HG02870 (cell line): Measurements from ENCODE around the gene LRP11.
"Not testable (repeated sequence)": the region's sequence is repeated elsewhere in the genome, so short reads cannot be mapped to it uniquely, and the experiment has no call there.

ENCODE experiments used
- ATAC-seq: cut with Tn5 transposase; IDR thresholded peaks from one replicate; pipeline ENCODE4 v1.9.1; 2021; ENCODE audit warnings: mild to moderate bottlenecking, moderate library complexity; ENCODE audit not compliant: unreplicated experiment

LRP11 gene

DNA sequence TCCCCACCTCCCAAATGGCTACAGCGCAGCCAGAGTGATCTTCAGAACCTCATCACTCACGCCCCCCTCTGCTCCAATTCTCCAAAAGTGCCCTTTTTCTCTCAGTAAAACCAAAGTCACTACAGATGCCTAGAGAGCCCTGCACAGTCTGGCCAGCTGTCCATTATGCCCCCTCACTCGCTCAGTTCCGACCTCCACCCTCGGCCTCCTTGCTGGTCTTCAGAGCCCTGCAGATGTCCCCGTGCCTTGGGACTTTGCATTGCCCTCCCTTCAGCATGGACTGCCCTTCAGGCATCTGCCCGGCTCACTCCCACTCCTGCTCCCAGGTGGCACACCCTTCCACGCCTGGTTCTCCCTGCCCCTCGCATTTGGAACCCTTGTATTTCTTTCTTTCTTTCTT, 34.8 kb upstream of the LRP11 start:
- no peak for ATAC-seq

DNA sequence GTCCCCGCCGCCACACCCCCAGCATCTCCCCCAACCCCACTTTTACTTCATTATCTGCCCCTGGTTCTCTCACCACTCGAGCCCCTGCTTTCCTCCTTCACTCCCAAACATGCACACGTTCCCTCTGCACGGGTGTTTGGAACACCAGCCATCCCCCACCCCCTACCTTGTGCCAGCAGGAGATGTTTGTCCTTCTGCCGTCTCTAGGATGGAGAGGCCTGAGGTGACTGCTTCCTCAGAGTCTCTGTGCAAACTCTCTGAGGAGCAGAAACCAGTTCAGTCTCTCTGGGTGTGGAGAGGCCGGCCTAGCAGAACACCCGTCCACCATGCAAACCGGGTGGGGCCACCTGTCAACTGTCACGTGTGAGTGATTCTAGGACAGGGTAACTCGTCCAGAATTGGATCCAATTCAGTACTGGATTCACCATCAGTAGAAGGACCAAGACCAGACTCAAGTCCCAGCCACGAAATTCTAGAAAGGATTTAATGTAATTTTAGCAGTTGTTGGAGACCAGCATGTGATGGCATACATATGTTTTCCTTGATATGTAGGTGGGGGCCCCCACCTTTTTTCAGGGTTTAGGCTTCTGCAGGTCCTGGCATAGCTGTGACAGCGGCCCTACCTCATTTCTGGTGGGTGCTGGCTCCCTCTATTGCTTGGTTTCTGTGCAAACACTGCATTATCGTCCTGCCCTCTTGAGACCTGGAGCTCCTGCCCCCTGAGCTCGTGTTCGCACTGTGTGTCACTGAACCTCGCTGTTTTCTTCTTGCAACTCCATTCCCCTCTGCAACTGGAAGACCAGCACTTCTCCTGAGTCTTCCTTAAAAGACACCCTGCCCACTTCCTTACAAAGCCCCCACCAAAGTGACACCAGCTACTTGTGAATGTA, 33.9 kb upstream of the LRP11 start, which contains the start of gene RAET1E:
TSS of gene RAET1E (minus strand) at position 259 of the 890 bp plus-strand sequence. CDS start 7,212 bp downstream, outside the sequence.
- ATAC-seq, result no peak

DNA sequence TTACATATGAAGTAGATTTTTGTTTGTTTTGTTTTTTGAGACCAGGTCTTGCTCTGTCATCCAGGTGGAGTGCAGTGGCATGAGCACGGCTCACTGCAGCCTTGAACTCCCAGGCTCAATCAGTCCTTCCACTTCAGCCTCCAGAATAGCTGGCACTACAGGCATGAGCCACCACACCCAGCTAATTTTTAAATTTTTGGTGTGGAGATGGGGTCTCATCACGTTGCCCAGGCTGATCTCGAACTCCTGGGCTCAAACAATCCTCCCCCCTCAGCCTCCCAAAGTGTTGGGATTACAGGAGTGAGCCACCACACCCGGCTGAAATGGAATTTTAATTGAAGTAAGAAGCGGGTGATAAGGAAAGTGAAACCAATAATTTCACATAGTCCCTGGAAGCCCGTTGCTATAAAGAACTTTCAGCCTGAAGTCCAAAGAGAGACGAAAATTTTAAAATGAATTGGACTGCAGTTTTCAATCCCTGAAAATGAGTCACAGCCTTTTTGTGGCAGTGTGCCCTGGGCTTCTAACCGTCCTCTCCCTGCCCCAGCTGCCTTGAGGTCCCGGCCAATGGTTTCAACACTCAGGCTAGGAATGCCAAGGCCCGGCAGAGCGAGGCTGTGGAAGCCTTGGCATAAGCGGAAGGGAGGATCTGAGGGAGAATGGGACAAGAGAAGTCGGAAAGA, 33.0 kb upstream of the LRP11 start:
- no peak for ATAC-seq

DNA sequence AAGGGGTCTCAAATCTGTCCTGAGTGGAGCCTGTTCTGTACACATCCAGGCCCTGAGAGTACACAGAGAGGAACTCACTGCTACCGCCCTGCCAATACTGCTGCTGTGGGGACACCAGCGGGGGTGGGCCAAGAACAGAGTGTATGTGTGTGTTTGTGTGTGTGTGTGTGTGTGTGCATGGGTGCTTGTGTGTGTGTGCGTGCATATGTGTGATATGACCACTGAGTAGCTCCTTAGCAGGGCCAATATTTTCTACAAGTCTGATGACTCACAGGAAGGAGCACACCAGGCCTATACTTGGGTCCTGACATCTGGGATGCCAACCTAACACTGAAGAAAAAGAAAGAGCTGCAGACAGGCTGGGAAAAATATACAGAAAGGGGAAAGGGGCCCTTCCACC, 32.3 kb upstream of the LRP11 start:
- no peak for ATAC-seq

DNA sequence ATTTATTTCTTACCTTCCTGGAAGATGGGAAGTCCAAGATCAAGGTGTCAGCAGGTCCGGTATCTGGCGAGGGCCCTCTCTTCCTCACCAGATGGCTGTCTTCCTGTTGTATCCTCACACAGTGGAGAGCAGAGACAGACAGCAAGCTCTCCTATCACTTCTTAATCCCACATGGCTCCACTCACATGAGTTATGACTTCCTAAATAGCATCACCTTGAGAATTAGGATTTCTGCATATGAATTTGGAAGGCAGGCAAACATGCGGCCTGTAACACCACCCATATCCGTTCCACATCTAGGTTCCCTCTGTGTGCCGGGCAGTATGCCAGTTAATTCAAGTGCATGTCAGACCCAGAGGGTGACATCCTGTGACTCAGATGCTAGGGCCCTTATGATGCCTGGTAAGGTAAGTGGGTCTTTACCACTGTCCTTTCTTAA, 31.7 kb upstream of the LRP11 start:
- no peak for ATAC-seq

DNA sequence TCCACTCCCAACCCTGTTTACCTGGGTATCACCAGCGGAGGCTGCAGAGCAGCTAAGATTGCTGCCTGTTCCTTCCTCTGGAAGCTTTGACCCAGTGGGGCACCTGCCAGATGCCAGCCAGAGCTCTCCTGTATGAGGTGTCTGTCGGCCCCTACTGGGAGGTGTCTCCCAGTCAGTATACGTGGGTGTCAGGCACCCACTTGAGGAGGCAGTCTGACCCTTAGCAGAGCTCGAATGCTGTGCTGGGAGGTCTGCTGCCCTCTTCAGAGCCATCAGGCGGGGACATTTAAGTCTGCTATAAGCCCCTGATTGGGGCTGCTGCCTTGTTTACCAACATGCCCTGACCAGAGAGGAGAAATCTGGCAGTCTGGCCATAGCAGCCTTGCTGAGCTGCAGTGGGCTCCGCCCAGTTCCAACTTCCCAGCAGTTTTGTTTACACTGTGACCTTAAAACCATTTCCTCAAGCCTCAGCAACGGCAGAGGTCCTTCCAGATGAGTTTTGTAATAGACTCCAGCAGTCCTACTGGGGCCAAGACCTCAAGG, 31.0 kb upstream of the LRP11 start:
- ATAC-seq, result no peak

DNA sequence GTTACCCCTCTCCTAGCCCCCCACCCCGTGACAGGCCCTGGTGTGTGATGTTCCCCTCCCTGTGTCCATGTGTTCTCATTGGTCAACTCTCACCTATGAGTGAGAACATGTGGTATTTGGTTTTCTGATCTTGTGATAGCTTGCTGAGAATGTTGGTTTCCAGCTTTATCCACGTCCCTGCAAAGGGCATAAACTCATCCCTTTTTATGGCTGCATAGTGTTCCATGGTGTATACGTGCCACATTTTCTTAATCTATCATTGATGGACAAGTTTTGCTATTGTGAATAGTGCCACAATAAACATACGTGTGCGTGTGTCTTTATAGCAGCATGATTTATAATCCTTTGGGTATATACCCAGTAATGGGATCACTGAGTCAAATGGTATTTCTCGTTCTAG, 27.7 kb upstream of the LRP11 start:
- ATAC-seq, result not testable (repeated sequence)

DNA sequence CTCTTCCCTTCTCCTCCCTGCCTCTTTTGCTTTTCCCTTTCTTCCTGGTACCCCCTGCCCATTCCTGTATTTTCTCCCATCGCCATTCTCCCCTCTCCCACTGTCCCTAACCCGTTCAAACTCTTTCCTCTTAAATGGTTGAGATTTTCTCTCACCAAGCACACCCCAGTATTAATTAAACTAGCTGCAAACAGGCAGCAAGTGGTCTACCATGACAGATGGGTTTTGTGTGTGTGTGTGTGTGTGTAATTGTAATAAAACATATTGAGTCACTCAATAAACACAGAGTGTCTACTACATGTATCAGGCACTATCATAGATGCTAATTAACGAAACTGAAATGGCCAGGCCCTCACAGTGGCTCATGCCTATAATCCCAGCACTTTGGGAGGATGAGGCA, 27.1 kb upstream of the LRP11 start:
- no peak for ATAC-seq

DNA sequence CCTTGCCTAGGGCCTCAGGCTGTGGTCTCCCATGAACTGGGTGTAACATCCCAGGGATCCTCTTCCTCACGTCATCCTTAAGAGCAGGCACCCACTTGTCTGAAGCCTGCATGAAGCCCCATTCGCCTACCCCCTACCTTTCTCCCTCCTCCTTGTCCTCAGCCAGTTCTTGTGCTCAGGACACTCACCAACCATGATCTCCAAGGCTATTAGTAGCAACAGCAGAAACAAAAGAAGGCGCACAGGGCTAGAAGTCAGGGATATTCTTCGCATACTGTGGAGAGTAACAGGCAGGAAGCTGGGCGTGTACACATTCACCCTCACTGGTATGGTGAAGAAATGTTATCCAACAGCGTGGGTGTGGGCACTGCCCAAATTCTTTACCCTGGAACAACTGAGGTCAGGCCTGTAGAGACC, 26.5 kb upstream of the LRP11 start:
- ATAC-seq, result no peak

DNA sequence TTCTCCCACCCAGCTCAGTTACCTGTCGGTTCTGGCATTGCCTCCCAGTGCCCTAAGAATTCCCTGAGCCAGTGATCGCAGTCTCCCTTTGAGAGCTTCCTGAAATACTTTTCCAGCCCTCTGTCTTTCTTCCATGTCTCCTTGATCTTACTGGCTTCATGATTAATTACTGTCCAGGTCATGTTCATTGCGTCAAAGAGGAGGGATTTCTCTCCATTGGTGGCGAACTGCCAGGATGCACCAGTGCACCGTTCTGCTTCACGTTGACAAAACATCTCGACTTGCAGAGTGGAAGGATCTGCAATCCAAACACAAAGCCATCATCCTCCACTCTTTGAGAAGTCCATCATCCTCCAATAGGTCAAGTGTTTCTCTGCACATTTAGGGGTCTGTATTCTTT, 25.2 kb upstream of the LRP11 start:
- ATAC-seq, result no peak

DNA sequence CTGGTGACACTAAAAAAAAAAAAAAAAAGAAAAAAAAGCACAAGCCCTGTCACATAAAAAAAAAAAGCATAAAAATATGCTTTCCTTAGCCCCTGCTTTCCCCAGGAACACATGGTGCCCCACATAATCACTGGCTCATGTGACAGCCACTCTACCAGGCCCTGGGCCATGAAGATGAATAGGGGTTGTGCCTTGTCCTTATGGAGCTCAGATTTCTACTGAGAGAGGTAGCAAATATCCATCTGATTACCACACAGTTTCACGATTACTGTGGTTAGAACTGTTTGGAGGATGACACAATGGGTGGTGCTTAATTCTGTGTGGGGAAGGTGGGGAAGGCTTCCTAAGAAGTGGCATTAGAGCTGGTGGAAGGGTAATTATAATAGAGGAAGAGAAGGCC, 24.5 kb upstream of the LRP11 start:
- no peak for ATAC-seq

DNA sequence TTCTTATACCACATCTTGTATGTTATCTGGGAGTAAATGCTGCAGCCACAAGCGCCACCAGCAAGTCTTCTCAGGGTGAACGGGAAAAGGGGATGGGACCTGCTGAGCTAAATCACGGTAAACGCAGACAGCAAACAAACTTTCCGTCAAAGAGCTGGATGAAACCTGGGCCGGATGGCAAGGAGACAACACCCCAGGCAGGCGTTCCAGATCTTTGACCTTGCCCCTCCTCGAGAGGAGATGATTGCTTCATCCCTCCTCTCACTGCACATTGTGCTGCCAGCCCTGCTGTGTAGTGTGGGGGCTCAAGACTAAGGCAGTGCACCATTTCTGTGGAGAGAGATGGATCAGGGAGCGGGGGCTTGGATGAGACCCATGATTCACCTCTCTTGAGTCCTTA, 23.9 kb upstream of the LRP11 start:
- ATAC-seq, result no peak

DNA sequence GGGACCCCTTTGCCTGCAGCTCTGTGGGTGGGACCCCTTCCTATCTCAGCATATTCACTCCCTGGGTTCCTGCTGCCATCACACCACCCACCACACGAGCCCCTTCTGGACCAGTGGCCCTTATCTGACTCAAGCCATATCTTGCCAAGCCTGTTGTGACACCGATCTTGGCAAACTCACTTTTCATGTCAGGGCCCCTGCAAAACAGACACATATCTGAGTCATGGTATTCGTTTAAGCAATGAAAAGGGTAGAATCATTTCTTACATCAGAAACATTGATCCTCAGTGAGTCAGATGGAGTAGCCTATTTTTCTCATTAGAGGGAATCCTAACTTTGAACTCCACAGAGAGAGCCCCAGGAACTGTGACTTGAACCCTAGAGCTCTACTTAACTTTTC, 23.2 kb upstream of the LRP11 start:
- ATAC-seq, result no peak

DNA sequence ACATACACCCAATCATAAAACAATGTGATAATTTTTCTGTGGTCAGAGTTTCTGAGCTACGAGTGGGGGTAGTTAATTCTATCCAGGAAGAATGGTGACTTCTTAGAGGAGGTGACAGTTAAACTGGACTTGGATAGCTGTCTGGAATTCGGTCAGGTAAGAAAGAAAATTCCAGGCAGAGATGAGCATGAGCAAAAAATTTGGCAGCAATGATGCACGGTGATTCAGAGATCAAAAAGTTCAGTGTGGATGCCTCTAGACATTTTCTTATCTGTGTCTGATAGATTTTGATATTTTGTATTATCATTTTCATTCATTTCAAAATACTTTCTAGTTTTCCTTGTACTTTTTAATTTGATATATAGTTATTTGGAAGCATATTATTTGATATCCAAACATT, 21.7 kb upstream of the LRP11 start:
- ATAC-seq, result no peak

DNA sequence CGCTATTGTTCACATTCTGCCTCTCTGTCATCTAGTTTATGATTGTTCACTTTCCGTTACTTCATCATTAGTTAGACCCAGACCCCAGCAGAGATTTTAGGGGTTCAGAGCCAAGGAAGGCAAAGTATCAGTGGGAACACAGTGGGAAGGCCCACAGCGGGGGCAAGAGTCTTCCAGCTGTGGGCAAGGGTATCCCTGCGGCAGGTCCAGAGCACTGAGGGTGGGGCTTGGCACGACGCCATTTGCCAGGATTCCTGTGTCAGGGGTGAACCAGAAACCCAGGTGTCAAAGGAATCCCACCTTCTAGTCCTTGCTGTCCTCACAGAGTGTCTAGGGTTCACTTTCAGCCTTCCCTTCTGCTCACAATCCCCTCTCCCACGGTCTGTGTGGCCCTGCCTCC, 20.5 kb upstream of the LRP11 start:
- no peak for ATAC-seq

DNA sequence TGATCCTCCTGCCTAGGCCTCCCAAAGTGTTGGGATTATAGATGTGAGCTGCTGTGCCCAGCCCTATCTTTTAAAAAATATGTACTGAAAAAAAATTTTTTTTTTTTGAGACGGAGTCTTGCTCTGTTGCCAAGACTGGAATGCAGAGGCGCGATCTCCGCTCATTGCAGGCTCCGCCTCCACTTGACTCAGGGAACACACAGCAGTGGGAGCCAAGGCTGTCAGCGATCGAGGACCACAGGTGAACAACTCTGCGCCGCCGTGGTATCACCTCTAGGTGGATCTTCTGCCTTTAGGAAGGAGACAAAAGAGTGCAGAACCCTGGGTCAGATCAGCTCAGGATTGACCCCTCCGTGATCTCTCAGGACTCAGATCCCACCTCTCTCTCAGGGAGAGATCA, 20.1 kb upstream of the LRP11 start:
- no peak for ATAC-seq

DNA sequence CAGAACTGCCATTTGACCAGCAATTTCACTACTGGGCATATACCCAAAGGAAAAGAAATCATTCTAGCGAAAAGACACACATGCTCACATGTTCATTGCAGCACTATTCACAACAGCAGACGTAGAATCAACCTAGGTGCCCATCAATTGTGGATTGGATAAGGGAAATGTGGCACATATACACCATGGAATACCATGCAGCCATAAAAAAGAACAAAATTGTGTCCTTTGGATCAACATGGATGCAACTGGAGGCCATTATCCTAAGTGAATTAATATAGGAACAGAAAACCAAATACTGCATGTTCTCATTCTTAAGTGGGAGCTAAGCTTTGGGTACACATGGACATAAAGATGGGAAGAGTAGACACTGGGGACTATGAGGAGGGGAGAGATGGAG, 17.7 kb upstream of the LRP11 start:
- no peak for ATAC-seq

DNA sequence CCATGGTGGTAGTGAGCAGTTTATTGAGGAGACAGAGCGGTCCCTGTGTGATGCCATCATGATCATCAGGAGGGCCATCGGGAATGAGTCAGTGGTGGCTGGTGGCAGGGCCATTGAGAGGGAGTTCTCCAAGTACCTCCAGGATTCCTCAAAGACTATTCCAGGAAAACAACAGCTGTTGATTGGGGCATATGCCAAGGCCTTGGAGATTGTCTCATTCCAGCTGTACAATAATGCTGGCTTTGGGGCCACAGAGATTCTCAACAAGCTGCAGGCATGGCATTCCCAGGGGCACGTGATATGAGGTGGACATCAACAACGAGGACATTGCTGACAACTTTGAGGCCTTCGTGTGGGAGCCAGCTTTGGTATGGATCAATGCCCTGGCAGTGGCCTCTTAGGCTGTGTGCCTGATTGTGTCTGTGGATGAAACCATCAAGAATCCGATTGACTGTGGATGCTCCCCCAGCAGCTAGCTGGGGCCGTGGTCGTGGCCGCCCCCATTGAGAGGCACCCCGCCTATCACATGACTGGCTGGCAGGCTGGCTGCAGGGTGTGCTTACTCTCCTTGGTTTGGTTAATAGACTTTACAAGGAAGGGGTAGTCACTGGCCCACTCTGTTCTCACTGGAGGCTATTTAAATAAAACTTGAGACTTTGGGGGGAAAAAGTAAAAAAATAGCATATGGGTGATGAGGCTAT, 17.1 kb upstream of the LRP11 start:
- ATAC-seq, result no peak

DNA sequence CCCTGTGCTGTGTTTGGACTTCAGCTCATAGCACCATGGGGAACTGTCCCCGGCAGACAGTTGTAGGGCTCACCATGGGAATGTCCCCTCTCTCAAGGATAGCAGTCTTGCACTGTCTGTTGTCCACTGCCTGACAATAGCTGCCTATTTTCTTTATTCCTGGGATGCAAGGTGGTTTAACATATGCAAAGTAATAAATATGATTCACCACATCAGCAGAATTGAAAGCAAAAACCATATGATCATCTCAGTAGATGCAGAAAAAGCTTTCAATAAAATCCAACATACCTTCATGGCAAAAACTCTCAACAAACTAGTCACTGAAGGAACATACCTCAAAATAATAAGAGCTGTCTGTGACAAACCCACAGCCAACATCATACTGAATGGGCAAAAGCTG, 13.5 kb upstream of the LRP11 start:
- no peak for ATAC-seq

DNA sequence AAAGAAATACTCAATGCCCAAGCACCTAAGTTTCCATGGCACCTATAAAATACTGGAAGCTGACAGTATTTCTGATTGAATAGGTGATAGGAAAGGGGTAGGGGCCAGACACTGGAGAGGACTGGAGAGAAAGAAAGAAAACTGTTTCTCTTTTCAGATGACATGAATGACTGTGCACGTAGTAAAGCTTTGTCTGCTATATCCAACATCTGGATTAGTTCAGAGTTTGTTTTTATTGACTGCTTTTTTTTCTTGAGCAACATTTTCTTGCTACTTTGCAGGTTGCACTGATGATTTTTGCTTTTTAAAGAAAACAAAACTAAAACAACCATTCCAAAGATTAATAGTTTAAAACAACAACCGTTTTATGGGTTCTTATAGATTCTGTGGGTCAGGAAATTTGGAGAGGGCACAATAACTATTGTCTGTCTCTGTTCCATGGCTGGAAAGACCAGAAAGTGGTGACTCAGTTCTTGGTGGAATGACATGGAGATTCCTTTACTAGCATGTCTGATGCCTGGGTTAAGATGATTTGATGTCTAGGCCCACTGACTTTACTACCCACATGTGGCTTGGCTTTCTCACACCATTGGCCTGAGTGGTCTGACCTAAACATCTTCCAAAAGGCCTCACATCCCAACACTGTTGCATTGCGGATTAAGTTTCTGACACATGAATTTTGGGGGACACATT, 12.2 kb upstream of the LRP11 start:
- ATAC-seq, result no peak

DNA sequence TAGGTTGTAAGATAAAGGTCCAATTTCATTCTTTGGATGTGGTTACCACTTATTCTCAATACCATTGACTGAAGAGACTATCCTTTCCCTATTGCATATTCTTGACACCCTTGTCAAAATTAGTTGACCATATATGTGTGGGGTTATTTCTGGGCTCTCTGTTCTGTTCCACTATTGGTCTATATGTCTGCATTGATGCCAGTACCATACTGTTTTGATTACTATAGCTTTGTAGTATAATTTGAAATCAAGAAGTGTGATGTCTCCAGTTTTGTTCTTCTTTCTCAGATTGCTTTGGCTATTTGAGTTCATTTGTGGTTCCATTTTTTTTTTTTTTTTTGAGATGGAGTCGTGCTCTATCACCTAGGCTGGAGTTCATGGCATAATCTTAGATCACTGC, 8.1 kb upstream of the LRP11 start:
- ATAC-seq, result no peak
